A673 (cell line): Measurements from ENCODE around the gene CALHM2. TPM values are rescaled to one million over a fixed set of nuclear protein-coding genes. Genes with fewer than 3 reads are reported as not detected.
"Not testable (repeated sequence)": the region's sequence is repeated elsewhere in the genome, so short reads cannot be mapped to it uniquely, and the experiment has no call there.

Source experiments
- BruUV-seq: library from RNA; stranded (reverse); fragments of 400-500 nt; replicated peaks from 2 replicates; lab custom pipeline; 2021; lab: Mats Ljungman, UMichigan
- CTCF ChIA-PET: fragments of 300-600 bp; sonication (Branson Sonifier 250); formaldehyde crosslinking; loops from one replicate; lab custom pipeline; 2022; ENCODE audit warnings: antibody characterized with exemption; lab: Charles Lee
- POLR2A ChIA-PET: fragments of 300-600 bp; sonication (Branson Sonifier 250); formaldehyde crosslinking; loops from one replicate; lab custom pipeline; 2022; ENCODE audit warnings: antibody characterized with exemption; ENCODE audit not compliant: low non-redundant PET; lab: Charles Lee
- DNase-seq: peaks from one replicate; pipeline ENCODE4 v3.0.0-alpha.2; 2015; ENCODE audit warnings: low spot score
- H3K27ac ChIP-seq: fragments of 200-600 bp; sonication (generic); 2 replicates; pipeline ENCODE4 v1.5.1; 2016; ENCODE audit warnings: mixed run types, low read depth, mild to moderate bottlenecking, mixed read lengths, antibody characterized with exemption, low read length; ENCODE audit not compliant: poor library complexity, severe bottlenecking
- H3K27me3 ChIP-seq: fragments of 200-600 bp; sonication (generic); replicated peaks from 2 replicates; pipeline ENCODE4 v1.6.1; 2017; ENCODE audit warnings: mixed run types, low read depth, mild to moderate bottlenecking, mixed read lengths, antibody characterized with exemption, low read length; ENCODE audit not compliant: insufficient read depth, poor library complexity
- H3K36me3 ChIP-seq: fragments of 200-600 bp; sonication (generic); 2 replicates; pipeline ENCODE4 v1.6.1; 2016; ENCODE audit warnings: mixed run types, mild to moderate bottlenecking, mixed read lengths, antibody characterized with exemption, low read length; ENCODE audit not compliant: insufficient read depth, poor library complexity, severe bottlenecking
- H3K4me1 ChIP-seq: fragments of 200-600 bp; sonication (generic); 2 replicates; pipeline ENCODE4 v1.6.1; 2017; ENCODE audit warnings: mixed run types, mild to moderate bottlenecking, mixed read lengths, antibody characterized with exemption, low read length; ENCODE audit not compliant: insufficient read depth, poor library complexity, severe bottlenecking
- H3K4me3 ChIP-seq: fragments of 200-600 bp; sonication (generic); 2 replicates; pipeline ENCODE4 v1.5.1; 2016; ENCODE audit warnings: low read depth, mixed run types, mild to moderate bottlenecking, mixed read lengths, low read length; ENCODE audit not compliant: poor library complexity, severe bottlenecking
- H3K9me3 ChIP-seq: fragments of 200-600 bp; sonication (generic); 2 replicates; pipeline ENCODE4 v1.6.1; 2016; ENCODE audit warnings: mixed run types, low read depth, mild to moderate bottlenecking, mixed read lengths, antibody characterized with exemption, low read length; ENCODE audit not compliant: poor library complexity, severe bottlenecking
- EZH2 ChIP-seq: fragments of 200-600 bp; sonication (generic); IDR thresholded peaks from 2 replicates; pipeline ENCODE4 v1.6.1; 2017; ENCODE audit warnings: borderline replicate concordance, low read depth, mild to moderate bottlenecking, mixed read lengths, antibody characterized with exemption, low read length; ENCODE audit not compliant: poor library complexity, severe bottlenecking
- intact Hi-C: fragments of 100-400 bp; cut with micrococcal nuclease; formaldehyde crosslinking; loops from one replicate; pipeline ENCODE4 v1.10.0; 2022; ENCODE audit not compliant: unreplicated experiment
- total RNA-seq: library from RNA; stranded (reverse); gene quantifications from 2 replicates; pipeline ENCODE4 v1.2.3, GENCODE V29; 2021
- TF ChIP-seq, protein P1 (sequence below): fragments of 300-800, 200-600 bp; sonication (generic); conservative IDR thresholded peaks from 2 replicates; pipeline ENCODE4 v1.5.1; 2017; ENCODE audit warnings: low read depth, mild to moderate bottlenecking, antibody characterized with exemption, low read length, moderate library complexity, mixed read lengths

CALHM2 gene
- total RNA-seq, 1 experiment from 2014 or later: 5.9 TPM

DNA sequence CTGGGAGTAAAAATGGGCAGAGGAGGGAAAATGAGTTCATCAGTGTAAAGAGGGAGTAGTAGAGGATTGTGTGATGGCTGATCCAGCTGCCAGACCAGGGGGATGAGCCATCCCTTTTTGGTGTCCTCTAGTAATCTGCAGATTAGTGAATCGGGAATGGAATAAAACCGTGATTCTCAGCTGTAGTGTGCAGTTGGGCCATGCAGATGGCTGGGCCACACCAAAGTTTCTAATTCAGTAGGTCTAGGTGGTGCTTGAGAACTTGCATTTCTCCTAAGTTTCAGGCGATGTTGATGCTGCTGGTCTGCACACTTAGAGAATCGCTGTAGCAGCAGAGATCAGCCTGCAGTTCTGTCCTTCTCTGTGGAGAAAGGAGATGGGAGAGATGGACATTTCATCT lies 33.1 kb downstream of the CALHM2 start:
- no TSS peak for BruUV-seq
- CTCF ChIA-PET: no interaction called here

DNA sequence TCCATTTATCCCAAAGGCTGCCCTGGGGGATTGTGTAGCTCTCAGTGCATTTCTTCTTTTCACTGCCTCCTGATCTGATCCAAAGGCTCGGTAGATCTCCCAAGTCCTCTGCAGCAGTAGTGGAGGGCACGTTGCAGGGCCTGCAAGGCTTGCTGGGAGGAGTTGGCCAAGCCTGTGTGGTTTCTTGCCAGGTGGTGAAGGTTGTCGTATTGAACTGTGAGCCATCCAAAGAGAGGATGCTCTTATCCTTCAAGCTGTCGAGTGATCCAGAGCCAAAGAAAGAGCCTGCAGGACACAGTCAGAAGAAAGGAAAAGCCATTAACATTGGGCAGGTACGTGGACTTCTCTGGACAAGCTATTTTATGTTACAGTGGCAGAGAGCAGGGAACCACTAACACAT lies 34.6 kb downstream of the CALHM2 start:
- no peaks in the 10 kb centered on the region for H3K27me3 ChIP-seq
- TF ChIP-seq EZH2: no peak
- TF ChIP-seq, protein P1, sequence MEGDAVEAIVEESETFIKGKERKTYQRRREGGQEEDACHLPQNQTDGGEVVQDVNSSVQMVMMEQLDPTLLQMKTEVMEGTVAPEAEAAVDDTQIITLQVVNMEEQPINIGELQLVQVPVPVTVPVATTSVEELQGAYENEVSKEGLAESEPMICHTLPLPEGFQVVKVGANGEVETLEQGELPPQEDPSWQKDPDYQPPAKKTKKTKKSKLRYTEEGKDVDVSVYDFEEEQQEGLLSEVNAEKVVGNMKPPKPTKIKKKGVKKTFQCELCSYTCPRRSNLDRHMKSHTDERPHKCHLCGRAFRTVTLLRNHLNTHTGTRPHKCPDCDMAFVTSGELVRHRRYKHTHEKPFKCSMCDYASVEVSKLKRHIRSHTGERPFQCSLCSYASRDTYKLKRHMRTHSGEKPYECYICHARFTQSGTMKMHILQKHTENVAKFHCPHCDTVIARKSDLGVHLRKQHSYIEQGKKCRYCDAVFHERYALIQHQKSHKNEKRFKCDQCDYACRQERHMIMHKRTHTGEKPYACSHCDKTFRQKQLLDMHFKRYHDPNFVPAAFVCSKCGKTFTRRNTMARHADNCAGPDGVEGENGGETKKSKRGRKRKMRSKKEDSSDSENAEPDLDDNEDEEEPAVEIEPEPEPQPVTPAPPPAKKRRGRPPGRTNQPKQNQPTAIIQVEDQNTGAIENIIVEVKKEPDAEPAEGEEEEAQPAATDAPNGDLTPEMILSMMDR: no peak
- no TSS peak for BruUV-seq
- intact Hi-C loops: loop anchor here (2.0 to 5.0 kb wide), 2 partner anchors 70 to 175 kb away; no protein-coding TSS in a partner anchor
- peaks cover 93% of the 10 kb centered on the region for H3K36me3 ChIP-seq
- ChIA-PET CTCF (interaction anchor here (0.6 kb wide), 1 partner anchor 148 kb away, joined by 3 read pairs; no protein-coding TSS in a partner anchor), POLR2A (no interaction called here)
- no peak overlapping the region for H3K4me3 ChIP-seq
- no peaks in the 10 kb centered on the region for H3K9me3 ChIP-seq
- H3K27ac ChIP-seq: no peak overlapping the region
- no peak for DNase-seq
- H3K4me1 ChIP-seq: no peaks in the 10 kb centered on the region

More for the DNA sequence above, 33.1 kb downstream of the CALHM2 start:
- H3K4me3 ChIP-seq: no peak overlapping the region
- no peak overlapping the region for H3K27ac ChIP-seq
- intact Hi-C loops: loop anchor here (5.0 kb wide), 1 partner anchor 68 kb away; no protein-coding TSS in a partner anchor
- H3K27me3 ChIP-seq: no peaks in the 10 kb centered on the region
- POLR2A ChIA-PET: no interaction called here
- no peaks in the 10 kb centered on the region for H3K9me3 ChIP-seq
- no peaks in the 10 kb centered on the region for H3K4me1 ChIP-seq
- peaks cover 93% of the 10 kb centered on the region for H3K36me3 ChIP-seq
- TF ChIP-seq EZH2: no peak
- TF ChIP-seq, protein P1: no peak
- no peak for DNase-seq

DNA sequence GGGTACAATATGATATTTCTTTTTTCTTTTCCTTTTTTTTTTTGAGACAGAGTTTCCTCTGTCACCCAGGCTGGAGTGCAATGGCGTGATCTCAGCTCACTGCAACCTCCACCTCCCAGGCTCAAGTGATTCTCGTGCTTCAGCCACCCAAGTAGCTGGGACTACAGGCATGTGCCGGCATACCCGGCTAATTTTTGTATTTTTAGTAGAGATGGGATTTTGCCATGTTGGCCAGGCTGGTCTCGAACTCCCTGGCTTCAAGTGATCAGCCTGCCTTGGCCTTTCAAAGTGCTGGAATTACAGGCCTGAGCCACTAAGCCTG lies 35.1 kb downstream of the CALHM2 start:
- DNase-seq, BruUV-seq, H3K27ac ChIP-seq, H3K27me3 ChIP-seq, H3K4me1 ChIP-seq, H3K9me3 ChIP-seq, H3K4me3 ChIP-seq, POLR2A ChIA-PET: not testable (repeated sequence)
- intact Hi-C loops: loop anchor here (2.0 to 5.0 kb wide), 2 partner anchors 70 to 176 kb away; no protein-coding TSS in a partner anchor
- CTCF ChIA-PET: interaction anchor here (0.6 kb wide), 1 partner anchor 148 kb away, joined by 3 read pairs; no protein-coding TSS in a partner anchor
- peaks cover 88% of the 10 kb centered on the region for H3K36me3 ChIP-seq
